Peyer's patch (tissue), 4 donors: Measurements from ENCODE around the gene FBXO17.

Source experiments
- POLR2A ChIP-seq, 2 donors: fragments of 450-650 bp; IDR thresholded peaks; one replicate each; pipeline ENCODE4 v1.5.1; 2017; ENCODE audit warnings: antibody characterized with exemption in 2 of 2, mild to moderate bottlenecking in 2 of 2, moderate library complexity in 2 of 2
- TF ChIP-seq, protein P1 (sequence below), 6 experiments: fragments of 450-650 bp in 4 of 6; fragments of 200-600 bp in 2 of 6; sonication (generic) in 1 of 6; IDR thresholded peaks; one replicate each; pipeline ENCODE4 v1.5.1; 2017 to 2019; ENCODE audit warnings: antibody characterized with exemption in 6 of 6, mild to moderate bottlenecking in 3 of 6, moderate library complexity in 1 of 6

DNA sequence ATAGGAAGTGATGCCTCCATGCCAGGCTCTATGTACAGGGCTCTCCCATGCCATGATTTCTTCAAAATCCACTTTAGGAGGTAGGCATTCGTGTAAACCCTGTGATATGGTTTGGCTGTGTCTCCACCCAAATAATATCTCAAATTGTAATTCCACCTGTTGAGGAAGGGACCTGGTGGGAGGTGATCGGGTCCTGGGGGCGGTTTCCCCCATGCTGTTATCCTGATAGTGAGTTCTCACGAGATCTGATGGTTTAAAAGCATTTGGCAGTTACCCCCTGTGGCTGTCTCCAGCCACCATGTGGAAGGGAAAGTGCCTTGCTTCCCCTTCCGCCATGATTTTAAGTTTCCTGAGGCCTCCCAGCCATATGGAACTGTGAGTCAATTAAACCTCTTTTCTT is 53.1 kb downstream of the FBXO17 start:
- TF ChIP-seq, protein P1, sequence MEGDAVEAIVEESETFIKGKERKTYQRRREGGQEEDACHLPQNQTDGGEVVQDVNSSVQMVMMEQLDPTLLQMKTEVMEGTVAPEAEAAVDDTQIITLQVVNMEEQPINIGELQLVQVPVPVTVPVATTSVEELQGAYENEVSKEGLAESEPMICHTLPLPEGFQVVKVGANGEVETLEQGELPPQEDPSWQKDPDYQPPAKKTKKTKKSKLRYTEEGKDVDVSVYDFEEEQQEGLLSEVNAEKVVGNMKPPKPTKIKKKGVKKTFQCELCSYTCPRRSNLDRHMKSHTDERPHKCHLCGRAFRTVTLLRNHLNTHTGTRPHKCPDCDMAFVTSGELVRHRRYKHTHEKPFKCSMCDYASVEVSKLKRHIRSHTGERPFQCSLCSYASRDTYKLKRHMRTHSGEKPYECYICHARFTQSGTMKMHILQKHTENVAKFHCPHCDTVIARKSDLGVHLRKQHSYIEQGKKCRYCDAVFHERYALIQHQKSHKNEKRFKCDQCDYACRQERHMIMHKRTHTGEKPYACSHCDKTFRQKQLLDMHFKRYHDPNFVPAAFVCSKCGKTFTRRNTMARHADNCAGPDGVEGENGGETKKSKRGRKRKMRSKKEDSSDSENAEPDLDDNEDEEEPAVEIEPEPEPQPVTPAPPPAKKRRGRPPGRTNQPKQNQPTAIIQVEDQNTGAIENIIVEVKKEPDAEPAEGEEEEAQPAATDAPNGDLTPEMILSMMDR (IDR thresholded peaks at IDR 0.05), result no peak
- no peak for TF ChIP-seq POLR2A (IDR thresholded peaks at IDR 0.05)
